Activated naive CD4-positive, alpha-beta T cell treated with anti-CD3 and anti-CD28 coated beads for 36 hours (primary cell): ENCODE measurements around the gene VWC2. TPM values are rescaled to one million over a fixed set of nuclear protein-coding genes. Genes with fewer than 3 reads are reported as not detected.

Source experiments
- CTCF ChIA-PET: fragments of 350-600 bp; sonication (Branson Sonifier 250); formaldehyde crosslinking; loops from one replicate; lab custom pipeline; 2021; ENCODE audit warnings: antibody characterized with exemption; lab: Charles Lee
- DNase-seq: peaks from one replicate; pipeline ENCODE4 v3.0.0-alpha.2; 2020
- H3K27ac Mint-ChIP-seq: one replicate; pipeline ENCODE4 v1.8.0; 2021; ENCODE audit warnings: mild to moderate bottlenecking, mixed read lengths
- H3K27me3 Mint-ChIP-seq: one replicate; pipeline ENCODE4 v1.8.0; 2021; ENCODE audit warnings: low read depth, mixed read lengths
- H3K36me3 Mint-ChIP-seq: one replicate; pipeline ENCODE4 v1.8.0; 2021; ENCODE audit warnings: low read depth, mixed read lengths
- H3K4me1 Mint-ChIP-seq: one replicate; pipeline ENCODE4 v1.8.0; 2021; ENCODE audit warnings: low read depth, mixed read lengths
- H3K4me3 Mint-ChIP-seq: one replicate; pipeline ENCODE4 v1.8.0; 2021; ENCODE audit warnings: mild to moderate bottlenecking, moderate library complexity, mixed read lengths
- H3K9me3 Mint-ChIP-seq: one replicate; pipeline ENCODE4 v1.8.0; 2021; ENCODE audit warnings: mixed read lengths
- intact Hi-C: fragments of 100-400 bp; cut with micrococcal nuclease; formaldehyde crosslinking; loops from one replicate; pipeline ENCODE4 v1.15.1; 2023
- total RNA-seq, 2 experiments: library from RNA; stranded (reverse); gene quantifications; one replicate each; pipeline ENCODE4 v1.2.3, GENCODE V29; 2021

VWC2 gene
- total RNA-seq, 2 experiments from 2014 or later: not detected

- intact Hi-C loops: no loop called here
- no peak for DNase-seq
- no peaks in the 10 kb centered on the region for H3K36me3 Mint-ChIP-seq
- no peaks in the 10 kb centered on the region for H3K4me1 Mint-ChIP-seq
- H3K4me3 Mint-ChIP-seq: no peak overlapping the region
- no peak overlapping the region for H3K27ac Mint-ChIP-seq
- CTCF ChIA-PET: no interaction called here
- H3K27me3 Mint-ChIP-seq: peaks cover 3% of the 10 kb centered on the region
- H3K9me3 Mint-ChIP-seq: peaks cover 17% of the 10 kb centered on the region
Observed at GRCh38 chr7:49928787-49929186, 155.3 kb downstream of the VWC2 start.

- Mint-ChIP-seq H3K4me3 (no peak overlapping the region), H3K27me3 (peaks cover 3% of the 10 kb centered on the region), H3K36me3 (no peaks in the 10 kb centered on the region), H3K27ac (no peak overlapping the region), H3K4me1 (no peaks in the 10 kb centered on the region), H3K9me3 (peaks cover 17% of the 10 kb centered on the region)
- DNase-seq: no peak
- CTCF ChIA-PET: no interaction called here
- intact Hi-C loops: no loop called here
Observed at GRCh38 chr7:49931627-49932026, 158.2 kb downstream of the VWC2 start.

- intact Hi-C loops: no loop called here
- H3K9me3 Mint-ChIP-seq: peaks cover 2% of the 10 kb centered on the region
- H3K27ac Mint-ChIP-seq: no peak overlapping the region
Observed at GRCh38 chr7:49937608-49938007, 164.2 kb downstream of the VWC2 start.

More at GRCh38 chr7:49937608-49938007, 164.2 kb downstream of the VWC2 start:
- DNase-seq: no peak
- no peaks in the 10 kb centered on the region for H3K4me1 Mint-ChIP-seq
- no peaks in the 10 kb centered on the region for H3K36me3 Mint-ChIP-seq
- H3K27me3 Mint-ChIP-seq: no peaks in the 10 kb centered on the region
- H3K4me3 Mint-ChIP-seq: no peak overlapping the region
- CTCF ChIA-PET: no interaction called here
